Measurements from ENCODE around the gene ZNF695.

Gene ZNF695

GRCh38 chr1:246954126-246954525 lies 53.7 kb downstream of the ZNF695 start:
- no peak for DNase-seq

GRCh38 chr1:246951413-246951812 lies 56.4 kb downstream of the ZNF695 start:
- no peak for DNase-seq

DNA sequence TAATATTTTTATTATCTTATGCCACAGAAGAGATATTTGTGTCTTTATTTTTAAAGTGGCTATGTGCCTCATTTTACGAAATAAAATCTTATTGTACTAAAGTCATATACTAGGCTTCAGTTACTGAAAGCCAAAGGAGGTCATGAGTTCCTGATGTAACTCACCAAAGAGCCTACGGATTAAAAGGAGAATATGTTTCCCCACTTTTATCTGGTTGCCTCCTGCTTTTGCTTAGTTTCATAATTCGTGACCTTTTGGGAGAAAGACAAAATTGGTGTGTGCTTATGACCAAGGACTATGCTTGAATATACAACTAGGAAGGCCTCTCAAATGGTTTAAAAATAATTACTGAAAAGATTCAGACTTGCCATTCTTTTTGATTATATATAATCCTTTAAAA lies 57.9 kb downstream of the ZNF695 start:
- DNase-seq = no peak

DNA sequence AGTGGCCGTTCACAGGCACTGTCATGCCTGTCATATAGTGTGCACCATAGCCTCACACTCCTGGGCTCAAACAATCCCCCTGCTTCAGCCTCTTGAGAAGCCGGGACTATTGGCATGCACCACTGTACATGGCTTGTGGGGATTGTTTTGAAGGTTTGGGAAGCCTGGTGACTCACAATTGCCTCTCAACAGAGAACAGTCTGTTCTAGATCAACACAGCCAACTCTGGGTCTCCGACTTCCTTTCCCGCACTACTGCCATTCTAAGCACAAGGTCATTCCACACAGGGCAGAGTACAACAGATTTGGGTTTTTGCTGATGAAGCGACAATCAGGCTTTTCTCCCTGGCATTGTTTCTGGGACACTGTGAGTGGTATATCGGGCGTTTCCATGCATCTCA lies 60.6 kb downstream of the ZNF695 start:
- DNase-seq = no peak

- no peak for DNase-seq
Measured at GRCh38 chr1:246946366-246946765, 61.5 kb downstream of the ZNF695 start.

Data from stimulated activated CD4-positive, alpha-beta T cell treated with anti-CD3 and anti-CD28 coated beads, Interleukin-12 subunit alpha, Interleukin-12 subunit beta, amount 100 ng/mL, for 4 hours (primary cell).